ENCODE measurements around the gene POLE.
A peak's percentile ranks its signal among the peaks of the same experiment; 100 is the strongest.
"Not testable (repeated sequence)": the region's sequence is repeated elsewhere in the genome, so short reads cannot be mapped to it uniquely, and the experiment has no call there.

Gene POLE

DNA sequence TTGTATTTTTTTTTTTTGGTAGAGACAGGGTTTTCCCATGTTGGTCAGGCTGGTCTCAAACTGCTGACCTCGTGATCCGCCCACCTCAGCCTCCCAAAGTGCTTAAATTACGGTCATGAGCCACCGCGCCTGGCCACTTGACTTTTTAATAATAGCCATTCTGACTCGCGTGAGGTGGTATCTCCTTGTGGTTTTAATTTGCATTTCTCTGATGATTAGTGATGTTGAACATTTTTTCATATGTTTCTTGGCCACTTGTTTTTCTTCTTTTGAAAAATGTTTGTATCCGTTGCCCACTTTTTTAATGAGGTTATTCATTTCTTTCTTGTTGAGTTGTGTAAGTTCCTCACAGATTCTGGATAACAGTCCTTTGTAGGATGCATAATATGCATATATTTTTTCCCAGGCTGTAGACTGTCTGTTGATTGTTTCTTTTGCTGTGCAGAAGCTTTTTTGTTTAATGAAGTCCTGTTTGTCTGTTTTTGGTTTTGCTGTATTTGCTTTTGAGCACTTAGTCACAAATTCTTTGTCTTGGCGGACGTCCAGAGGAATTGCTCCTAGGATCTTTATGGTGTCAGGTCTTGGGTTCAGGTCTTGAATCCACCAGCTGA lies 13.2 kb upstream of the POLE start:
- Histone ChIP-seq H3K27ac (ENCODE audit: low read length) (no peak overlapping the region), H3K27me3 (ENCODE audit: low read depth, low read length) (no peaks in the 10 kb centered on the region), H3K9me3 (ENCODE audit: control insufficient read depth in 1 of 2, low read length in 2 of 2) (no peaks in the 10 kb centered on the region), H3K4me3 (ENCODE audit: low read depth in 1 of 2, low read length in 2 of 2) (no peak overlapping the region), H3K4me1 (ENCODE audit: control insufficient read depth in 1 of 2, insufficient read depth in 2 of 2, low read length in 2 of 2) (no peaks in the 10 kb centered on the region), H3K36me3 (ENCODE audit: control insufficient read depth in 1 of 2, insufficient read depth in 2 of 2, low read length in 2 of 2) (peaks cover 3 to 15% of the 10 kb centered on the region in 2 donors)

- H3K4me3 ChIP-seq (ENCODE audit: low read depth in 1 of 2, low read length in 2 of 2) = no peak overlapping the region
- H3K27ac ChIP-seq (ENCODE audit: low read length) = no peak overlapping the region
- no peaks in the 10 kb centered on the region for H3K27me3 ChIP-seq (ENCODE audit: low read depth, low read length)
- peaks cover 0 to 3% of the 10 kb centered on the region in 2 donors for H3K36me3 ChIP-seq (ENCODE audit: control insufficient read depth in 1 of 2, insufficient read depth in 2 of 2, low read length in 2 of 2)
- no peaks in the 10 kb centered on the region for H3K4me1 ChIP-seq (ENCODE audit: control insufficient read depth in 1 of 2, insufficient read depth in 2 of 2, low read length in 2 of 2)
- H3K9me3 ChIP-seq (ENCODE audit: control insufficient read depth in 1 of 2, low read length in 2 of 2) = no peaks in the 10 kb centered on the region
These were observed 11.2 kb upstream of the POLE start for GRCh38 chr12:132698341-132698740.

DNA sequence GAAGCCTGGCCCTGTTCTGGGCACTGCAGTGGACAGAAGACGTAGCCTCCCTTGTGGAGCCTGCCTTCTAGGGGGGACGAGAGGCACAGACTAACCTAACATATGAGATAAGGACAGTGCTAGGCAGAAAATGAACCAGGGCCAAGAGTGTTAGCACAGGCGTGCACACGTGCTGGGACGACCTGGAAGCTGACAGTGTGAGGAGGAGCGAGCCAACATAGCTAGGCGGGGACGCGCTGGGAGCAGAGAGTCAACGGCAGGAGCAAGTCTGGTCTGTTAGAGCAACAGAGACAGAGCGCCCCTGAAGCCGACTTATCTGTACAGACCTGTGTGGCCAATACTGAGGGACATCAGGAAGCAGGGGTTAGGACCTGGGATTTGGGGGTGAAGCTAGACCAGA lies 8.3 kb upstream of the POLE start:
- no peak overlapping the region for H3K4me3 ChIP-seq (ENCODE audit: low read depth in 1 of 2, low read length in 2 of 2)
- H3K27me3 ChIP-seq (ENCODE audit: low read depth, low read length) = no peaks in the 10 kb centered on the region
- H3K36me3 ChIP-seq (ENCODE audit: control insufficient read depth in 1 of 2, insufficient read depth in 2 of 2, low read length in 2 of 2) = no peaks in the 10 kb centered on the region
- no peak overlapping the region for H3K27ac ChIP-seq (ENCODE audit: low read length)
- H3K9me3 ChIP-seq (ENCODE audit: control insufficient read depth in 1 of 2, low read length in 2 of 2) = no peaks in the 10 kb centered on the region
- no peaks in the 10 kb centered on the region for H3K4me1 ChIP-seq (ENCODE audit: control insufficient read depth in 1 of 2, insufficient read depth in 2 of 2, low read length in 2 of 2)

GRCh38 chr12:132694888-132695287 lies 7.7 kb upstream of the POLE start:
- H3K9me3 ChIP-seq (ENCODE audit: control insufficient read depth in 1 of 2, low read length in 2 of 2); H3K27me3 ChIP-seq (ENCODE audit: low read depth, low read length); H3K4me1 ChIP-seq (ENCODE audit: control insufficient read depth in 1 of 2, insufficient read depth in 2 of 2, low read length in 2 of 2); H3K36me3 ChIP-seq (ENCODE audit: control insufficient read depth in 1 of 2, insufficient read depth in 2 of 2, low read length in 2 of 2); H3K4me3 ChIP-seq (ENCODE audit: low read depth in 1 of 2, low read length in 2 of 2); H3K27ac ChIP-seq (ENCODE audit: low read length): not testable (repeated sequence)

DNA sequence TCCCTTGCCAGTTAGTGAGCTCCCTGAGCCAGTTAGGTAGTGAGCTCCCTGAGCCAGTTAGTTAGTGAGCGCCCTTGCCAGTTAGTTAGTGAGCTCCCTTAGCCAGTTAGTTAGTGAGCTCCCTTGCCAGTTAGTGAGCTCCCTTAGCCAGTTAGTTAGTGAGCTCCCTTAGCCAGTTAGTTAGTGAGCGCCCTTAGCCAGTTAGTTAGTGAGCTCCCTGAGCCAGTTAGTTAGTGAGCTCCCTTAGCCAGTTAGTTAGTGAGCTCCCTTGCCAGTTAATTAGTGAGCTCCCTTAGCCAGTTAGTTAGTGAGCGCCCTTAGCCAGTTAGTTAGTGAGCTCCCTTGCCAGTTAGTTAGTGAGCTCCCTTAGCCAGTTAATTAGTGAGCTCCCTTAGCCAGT lies 4.9 kb upstream of the POLE start:
- not testable (repeated sequence) for H3K9me3 ChIP-seq (ENCODE audit: control insufficient read depth in 1 of 2, low read length in 2 of 2); H3K4me1 ChIP-seq (ENCODE audit: control insufficient read depth in 1 of 2, insufficient read depth in 2 of 2, low read length in 2 of 2); H3K27ac ChIP-seq (ENCODE audit: low read length); H3K27me3 ChIP-seq (ENCODE audit: low read depth, low read length); H3K4me3 ChIP-seq (ENCODE audit: low read depth in 1 of 2, low read length in 2 of 2); H3K36me3 ChIP-seq (ENCODE audit: control insufficient read depth in 1 of 2, insufficient read depth in 2 of 2, low read length in 2 of 2)

DNA sequence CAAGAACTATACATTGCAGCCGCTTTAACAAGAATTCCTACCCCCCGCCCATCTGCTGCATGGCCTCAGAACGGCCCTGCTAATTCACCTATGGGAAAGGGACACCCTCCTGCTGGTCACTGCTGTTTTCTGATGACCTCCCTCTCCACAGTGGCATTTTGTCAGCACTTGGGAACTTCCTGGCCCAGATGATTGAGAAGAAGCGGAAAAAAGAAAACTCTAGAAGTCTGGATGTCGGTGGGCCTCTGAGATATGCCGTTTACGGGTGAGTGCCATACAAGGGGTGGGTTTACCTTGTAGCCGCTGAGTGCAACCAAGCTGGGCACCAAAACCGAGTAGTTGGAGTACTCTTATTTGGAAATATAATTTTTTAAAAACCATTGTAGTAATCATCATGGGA lies 3.0 kb upstream of the POLE start:
- no peak overlapping the region for H3K4me3 ChIP-seq (ENCODE audit: low read depth in 1 of 2, low read length in 2 of 2)
- H3K9me3 ChIP-seq (ENCODE audit: control insufficient read depth in 1 of 2, low read length in 2 of 2) = no peaks in the 10 kb centered on the region
- no peaks in the 10 kb centered on the region for H3K36me3 ChIP-seq (ENCODE audit: control insufficient read depth in 1 of 2, insufficient read depth in 2 of 2, low read length in 2 of 2)
- H3K27ac ChIP-seq (ENCODE audit: low read length) = no peak overlapping the region
- no peaks in the 10 kb centered on the region for H3K27me3 ChIP-seq (ENCODE audit: low read depth, low read length)
- peaks cover 0 to 9% of the 10 kb centered on the region in 2 donors for H3K4me1 ChIP-seq (ENCODE audit: control insufficient read depth in 1 of 2, insufficient read depth in 2 of 2, low read length in 2 of 2)

DNA sequence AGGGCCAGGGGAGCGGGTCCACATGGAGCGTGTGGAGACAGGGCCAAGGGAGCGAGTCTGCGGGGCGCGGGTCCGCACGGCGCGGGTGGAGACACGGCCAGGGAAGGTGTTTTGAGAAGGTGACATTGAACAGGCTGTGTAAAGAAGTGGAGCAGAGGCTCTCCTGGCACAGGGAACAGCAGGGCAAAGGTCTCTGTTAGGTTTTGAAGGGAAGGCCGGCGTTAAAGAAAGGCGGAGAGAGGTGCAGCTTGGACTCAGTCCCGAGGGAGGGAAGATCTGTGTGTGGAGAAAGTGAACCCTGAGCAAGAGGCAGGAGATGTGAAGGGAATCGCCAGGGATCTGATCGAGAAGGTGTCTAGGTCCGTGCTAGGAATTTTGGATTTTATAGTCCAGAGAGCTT lies 2.1 kb upstream of the POLE start:
- Histone ChIP-seq H3K9me3 (ENCODE audit: control insufficient read depth in 1 of 2, low read length in 2 of 2) (no peaks in the 10 kb centered on the region), H3K27ac (ENCODE audit: low read length) (no peak overlapping the region), H3K4me3 (ENCODE audit: low read depth in 1 of 2, low read length in 2 of 2) (peak overlapping the region in 1 of 2 donors; percentile 1), H3K4me1 (ENCODE audit: control insufficient read depth in 1 of 2, insufficient read depth in 2 of 2, low read length in 2 of 2) (peaks cover 0 to 9% of the 10 kb centered on the region in 2 donors), H3K36me3 (ENCODE audit: control insufficient read depth in 1 of 2, insufficient read depth in 2 of 2, low read length in 2 of 2) (no peaks in the 10 kb centered on the region), H3K27me3 (ENCODE audit: low read depth, low read length) (no peaks in the 10 kb centered on the region)

- Histone ChIP-seq H3K27me3 (ENCODE audit: low read depth, low read length) (no peaks in the 10 kb centered on the region), H3K4me3 (ENCODE audit: low read depth in 1 of 2, low read length in 2 of 2) (peak overlapping the region in 1 of 2 donors; percentile 70), H3K9me3 (ENCODE audit: control insufficient read depth in 1 of 2, low read length in 2 of 2) (no peaks in the 10 kb centered on the region), H3K4me1 (ENCODE audit: control insufficient read depth in 1 of 2, insufficient read depth in 2 of 2, low read length in 2 of 2) (peaks cover 0 to 9% of the 10 kb centered on the region in 2 donors), H3K36me3 (ENCODE audit: control insufficient read depth in 1 of 2, insufficient read depth in 2 of 2, low read length in 2 of 2) (no peaks in the 10 kb centered on the region), H3K27ac (ENCODE audit: low read length) (no peak overlapping the region)
These were observed 324 bp downstream of the POLE start for GRCh38 chr12:132686825-132687210.

- H3K27me3 ChIP-seq (ENCODE audit: low read depth, low read length) = no peaks in the 10 kb centered on the region
These were observed 1.7 kb downstream of the POLE start for GRCh38 chr12:132685400-132685799.

GRCh38 chr12:132677492-132677891 lies 9.7 kb downstream of the POLE start:
- Histone ChIP-seq H3K36me3 (ENCODE audit: control insufficient read depth in 1 of 2, insufficient read depth in 2 of 2, low read length in 2 of 2) (peaks cover 38 to 60% of the 10 kb centered on the region in 2 donors), H3K9me3 (ENCODE audit: control insufficient read depth in 1 of 2, low read length in 2 of 2) (no peaks in the 10 kb centered on the region), H3K4me1 (ENCODE audit: control insufficient read depth in 1 of 2, insufficient read depth in 2 of 2, low read length in 2 of 2) (no peaks in the 10 kb centered on the region), H3K4me3 (ENCODE audit: low read depth in 1 of 2, low read length in 2 of 2) (no peak overlapping the region), H3K27ac (ENCODE audit: low read length) (no peak overlapping the region), H3K27me3 (ENCODE audit: low read depth, low read length) (no peaks in the 10 kb centered on the region)

More at GRCh38 chr12:132685400-132685799, 1.7 kb downstream of the POLE start:
- H3K27ac ChIP-seq (ENCODE audit: low read length) = no peak overlapping the region
- no peaks in the 10 kb centered on the region for H3K9me3 ChIP-seq (ENCODE audit: control insufficient read depth in 1 of 2, low read length in 2 of 2)
- no peak overlapping the region for H3K4me3 ChIP-seq (ENCODE audit: low read depth in 1 of 2, low read length in 2 of 2)
- peaks cover 0 to 9% of the 10 kb centered on the region in 2 donors for H3K4me1 ChIP-seq (ENCODE audit: control insufficient read depth in 1 of 2, insufficient read depth in 2 of 2, low read length in 2 of 2)
- no peaks in the 10 kb centered on the region for H3K36me3 ChIP-seq (ENCODE audit: control insufficient read depth in 1 of 2, insufficient read depth in 2 of 2, low read length in 2 of 2)

DNA sequence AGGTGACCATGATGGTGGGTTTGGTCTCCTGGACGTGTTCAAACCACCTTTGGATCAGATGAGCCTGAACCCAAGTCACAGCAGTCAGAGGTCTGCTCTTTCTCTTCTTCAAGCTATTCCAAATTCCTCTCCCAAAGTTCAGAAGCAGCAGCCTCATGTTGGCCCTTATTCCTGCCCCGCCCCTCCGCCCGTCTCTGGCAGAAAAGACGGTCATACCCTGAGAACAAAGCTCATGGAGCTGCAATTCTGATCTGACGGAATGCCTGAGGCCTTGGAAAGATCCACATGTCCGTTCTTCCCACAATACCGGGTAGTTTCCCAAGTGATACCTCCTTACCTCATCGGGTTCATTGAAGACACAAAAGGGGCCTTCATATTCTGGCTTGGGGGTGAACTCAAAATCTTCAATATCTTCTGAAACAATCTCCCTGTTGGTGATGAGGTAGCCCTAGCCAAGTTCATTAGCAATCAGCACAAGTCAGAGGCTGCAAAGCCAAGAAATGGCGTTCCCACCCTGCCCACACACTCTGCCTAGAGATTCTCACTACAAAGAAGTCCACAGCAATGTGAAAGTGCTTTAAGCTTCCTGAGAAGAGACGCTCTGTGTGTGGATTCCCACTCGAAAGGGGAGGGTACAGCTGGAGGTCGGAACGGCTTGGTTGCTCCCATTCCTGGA lies 11.2 kb downstream of the POLE start:
- H3K36me3 ChIP-seq (ENCODE audit: control insufficient read depth in 1 of 2, insufficient read depth in 2 of 2, low read length in 2 of 2) = peaks cover 44 to 72% of the 10 kb centered on the region in 2 donors
- H3K4me3 ChIP-seq (ENCODE audit: low read depth in 1 of 2, low read length in 2 of 2) = no peak overlapping the region
- no peak overlapping the region for H3K27ac ChIP-seq (ENCODE audit: low read length)

DNA sequence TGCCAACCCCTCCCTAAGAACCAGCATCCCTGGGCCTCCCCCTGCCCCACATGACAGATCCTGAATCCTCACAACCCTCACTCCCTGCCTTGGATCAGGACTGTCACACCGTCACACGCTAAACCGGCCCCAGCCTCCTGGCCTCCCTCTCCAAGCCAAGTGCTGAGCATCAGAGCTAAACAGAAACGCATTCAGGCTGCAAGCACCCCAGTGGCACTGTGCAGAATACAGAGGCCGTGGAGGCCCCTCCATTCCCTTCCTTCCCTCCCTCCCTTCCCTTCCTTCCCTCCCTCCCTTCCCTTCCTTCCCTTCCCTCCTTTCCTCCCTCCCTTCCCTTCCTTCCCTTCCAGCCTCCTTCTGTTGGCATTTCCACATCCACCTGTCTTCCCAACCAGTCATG lies 12.6 kb downstream of the POLE start:
- H3K36me3 ChIP-seq (ENCODE audit: control insufficient read depth in 1 of 2, insufficient read depth in 2 of 2, low read length in 2 of 2) = peaks cover 40 to 66% of the 10 kb centered on the region in 2 donors
- no peaks in the 10 kb centered on the region for H3K27me3 ChIP-seq (ENCODE audit: low read depth, low read length)
- no peak overlapping the region for H3K27ac ChIP-seq (ENCODE audit: low read length)
- H3K4me3 ChIP-seq (ENCODE audit: low read depth in 1 of 2, low read length in 2 of 2) = no peak overlapping the region
- no peaks in the 10 kb centered on the region for H3K4me1 ChIP-seq (ENCODE audit: control insufficient read depth in 1 of 2, insufficient read depth in 2 of 2, low read length in 2 of 2)
- H3K9me3 ChIP-seq (ENCODE audit: control insufficient read depth in 1 of 2, low read length in 2 of 2) = no peaks in the 10 kb centered on the region

More for the DNA sequence above, 11.2 kb downstream of the POLE start:
- no peaks in the 10 kb centered on the region for H3K4me1 ChIP-seq (ENCODE audit: control insufficient read depth in 1 of 2, insufficient read depth in 2 of 2, low read length in 2 of 2)
- no peaks in the 10 kb centered on the region for H3K9me3 ChIP-seq (ENCODE audit: control insufficient read depth in 1 of 2, low read length in 2 of 2)
- no peaks in the 10 kb centered on the region for H3K27me3 ChIP-seq (ENCODE audit: low read depth, low read length)
